Choroid plexus epithelial cell (primary cell): ENCODE results near the gene KDF1.

Source experiments
- DNase-seq: peaks from one replicate; pipeline ENCODE4 v3.0.0-alpha.2; 2010; ENCODE audit warnings: low read depth
- H3K4me3 ChIP-seq: 2 replicates; pipeline ENCODE4 v1.5.1; 2011; ENCODE audit warnings: low read depth, mild to moderate bottlenecking, control low read depth, low read length, moderate library complexity
- CTCF ChIP-seq: conservative IDR thresholded peaks from 2 replicates; pipeline ENCODE4 v1.5.1; 2011; ENCODE audit warnings: low read depth, mild to moderate bottlenecking, control low read depth, inconsistent platforms, low read length, moderate library complexity

The KDF1 gene

GRCh38 chr1:26942656-26943055 lies 17.6 kb downstream of the KDF1 start:
- H3K4me3 ChIP-seq, result no peak overlapping the region
- no peak for TF ChIP-seq CTCF
- no peak for DNase-seq

- H3K4me3 ChIP-seq, result no peak overlapping the region
- TF ChIP-seq CTCF, result no peak
- DNase-seq, result no peak
These were observed 19.0 kb downstream of the KDF1 start for GRCh38 chr1:26941311-26941710.

GRCh38 chr1:26938659-26939025 lies 21.6 kb downstream of the KDF1 start:
- DNase-seq, result no peak
- no peak overlapping the region for H3K4me3 ChIP-seq

GRCh38 chr1:26938004-26938658 lies 22.1 kb downstream of the KDF1 start:
- no peak overlapping the region for H3K4me3 ChIP-seq

More at GRCh38 chr1:26938659-26939025, 21.6 kb downstream of the KDF1 start:
- TF ChIP-seq CTCF, result no peak

GRCh38 chr1:26936823-26937222 lies 23.4 kb downstream of the KDF1 start:
- no peak for TF ChIP-seq CTCF
- no peak overlapping the region for H3K4me3 ChIP-seq
- DNase-seq, result no peak

More at GRCh38 chr1:26938004-26938658, 22.1 kb downstream of the KDF1 start:
- DNase-seq, result no peak
- TF ChIP-seq CTCF, result no peak

- no peak for DNase-seq
- no peak for TF ChIP-seq CTCF
- no peak overlapping the region for H3K4me3 ChIP-seq
These were observed 27.7 kb downstream of the KDF1 start for GRCh38 chr1:26932531-26932930.

GRCh38 chr1:26923711-26924110 lies 36.6 kb downstream of the KDF1 start:
- DNase-seq, result peak; percentile 63
- TF ChIP-seq CTCF, result no peak
- H3K4me3 ChIP-seq, result no peak overlapping the region
